Right lobe of liver (tissue), 4 donors: Measurements from ENCODE around the gene PLLP.

Source experiments
- CTCF ChIP-seq, 4 donors: fragments of 200-600 bp in 3 of 4; fragments of 450-650 bp in 1 of 4; IDR thresholded peaks; one replicate each; pipeline versions ENCODE4 v1.5.1 to v1.8.0; 2016 to 2022; ENCODE audit warnings: antibody characterized with exemption in 4 of 4, mild to moderate bottlenecking in 2 of 4
- POLR2A ChIP-seq: fragments of 450-650 bp; IDR thresholded peaks from one replicate; pipeline ENCODE4 v1.6.1; 2017; ENCODE audit warnings: antibody characterized with exemption, mild to moderate bottlenecking
- donor health status: DM: no; HTN: no; CAD: no.
- donor health status: DM: no; HTN: no; CAD: no.
- donor health status: DM: no; HTN: yes; CAD: no.

- TF ChIP-seq CTCF (IDR thresholded peaks at IDR 0.05) (no peak), POLR2A (no peak)
These were observed 28.6 kb downstream of the PLLP start for GRCh38 chr16:57255686-57256415.
